Small intestine (tissue), 7 donors: ENCODE data around the gene NPL. TPM values are rescaled to one million over a fixed set of nuclear protein-coding genes. Genes with fewer than 3 reads are reported as not detected.

Source experiments
- DNase-seq, 2 donors: peaks; one replicate each; pipeline versions ENCODE4 v3.0.0 to v3.0.0-alpha.2; 2013
- FAIRE-seq: peaks from 2 replicates; lab custom pipeline; 2012; peaks lifted over from hg19 to GRCh38; lab: Jason Lieb, UNC
- H3K27ac ChIP-seq, 3 donors: one replicate each; pipeline ENCODE4 v1.5.1; 2013; ENCODE audit warnings: low read length in 2 of 3, mild to moderate bottlenecking in 2 of 3, control low read depth in 1 of 3, inconsistent platforms in 1 of 3, low read depth in 1 of 3, moderate library complexity in 1 of 3
- H3K27me3 ChIP-seq, 3 donors: one replicate each; pipeline ENCODE4 v1.6.1; 2013; ENCODE audit warnings: low read length in 3 of 3, inconsistent platforms in 1 of 3; ENCODE audit not compliant: control insufficient read depth in 3 of 3, insufficient read depth in 3 of 3
- H3K36me3 ChIP-seq, 3 donors: one replicate each; pipeline ENCODE4 v1.6.1; 2013; ENCODE audit warnings: low read length in 3 of 3, inconsistent platforms in 1 of 3, low read depth in 1 of 3, mild to moderate bottlenecking in 1 of 3, moderate library complexity in 1 of 3; ENCODE audit not compliant: control insufficient read depth in 3 of 3, insufficient read depth in 2 of 3
- H3K4me1 ChIP-seq, 3 donors: one replicate each; pipeline ENCODE4 v1.6.1; 2013; ENCODE audit warnings: low read length in 2 of 3, inconsistent platforms in 1 of 3, low read depth in 1 of 3, mild to moderate bottlenecking in 1 of 3, moderate library complexity in 1 of 3; ENCODE audit not compliant: control insufficient read depth in 3 of 3, insufficient read depth in 2 of 3
- H3K4me3 ChIP-seq, 3 donors: one replicate each; pipeline ENCODE4 v1.5.1; 2013; ENCODE audit warnings: low read length in 3 of 3, control low read depth in 1 of 3, inconsistent platforms in 1 of 3, low read depth in 1 of 3, mild to moderate bottlenecking in 1 of 3, moderate library complexity in 1 of 3
- H3K9me3 ChIP-seq, 2 donors: one replicate each; pipeline ENCODE4 v1.6.1; 2013; ENCODE audit warnings: low read depth in 1 of 2, low read length in 1 of 2; ENCODE audit not compliant: control insufficient read depth in 2 of 2, insufficient read depth in 1 of 2
- WGBS, 3 donors: extraction: QIAGEN DNeasy Blood & Tissue Kit; methylation state at CpG; one replicate each; pipeline ENCODE4 v1.1.7; 2013; 5-methylcytosine and 5-hydroxymethylcytosine counted together
- polyA plus RNA-seq, 4 donors: library from polyadenylated mRNA; stranded (reverse) in 3 of 4; unstranded in 1 of 4; fragments of 200-250 nt in 3 of 4; fragments of 120-200 nt in 1 of 4; gene quantifications; one replicate each; pipeline versions ENCODE4 v1.2.1 to v1.2.3, GENCODE V29; 2013
- donor health status: healthy with polysubstance abuse.
- donor health status: control.
- donor health status: control.
- donor health status: Bipolar disorder and iron deficiency.
- donor health status: healthy.

The NPL gene
- polyA plus RNA-seq, 4 donors, result 3.8 to 45.4 (median 4.9) TPM

GRCh38 chr1:182816863-182817262, 27.3 kb downstream of the NPL start:
- FAIRE-seq, result no peak
- Histone ChIP-seq H3K27ac (no peak overlapping the region), H3K4me1 (no peaks in the 10 kb centered on the region), H3K4me3 (no peak overlapping the region), H3K9me3 (no peaks in the 10 kb centered on the region), H3K27me3 (no peaks in the 10 kb centered on the region), H3K36me3 (peaks cover 0 to 8% (median 2%) of the 10 kb centered on the region in 3 donors)
- DNase-seq, result no peak
- 60 to 88% (median 77%) methylated on average over 2 of the region's 2 CpGs for WGBS, 3 donors

GRCh38 chr1:182817802-182818201, 28.2 kb downstream of the NPL start:
- DNase-seq, result no peak
- no peak for FAIRE-seq
- no peaks in the 10 kb centered on the region for H3K27me3 ChIP-seq
- no peaks in the 10 kb centered on the region for H3K4me1 ChIP-seq
- H3K9me3 ChIP-seq, result no peaks in the 10 kb centered on the region
- peaks cover 0 to 8% (median 2%) of the 10 kb centered on the region in 3 donors for H3K36me3 ChIP-seq
- H3K27ac ChIP-seq, result no peak overlapping the region
- no peak overlapping the region for H3K4me3 ChIP-seq
- WGBS, 3 donors, result 82 to 90% (median 87%) methylated on average over 3 of the region's 3 CpGs

GRCh38 chr1:182823220-182823619, 33.6 kb downstream of the NPL start:
- FAIRE-seq (no peak), DNase-seq (no peak)
- WGBS, 3 donors, result 62 to 74% (median 70%) methylated on average over 3 of the region's 3 CpGs
- Histone ChIP-seq H3K4me1 (no peaks in the 10 kb centered on the region), H3K9me3 (no peaks in the 10 kb centered on the region), H3K36me3 (peaks cover 0 to 3% (median 0%) of the 10 kb centered on the region in 3 donors), H3K27ac (no peak overlapping the region), H3K27me3 (no peaks in the 10 kb centered on the region), H3K4me3 (no peak overlapping the region)

GRCh38 chr1:182826892-182827291, 37.3 kb downstream of the NPL start:
- FAIRE-seq (no peak), DNase-seq (no peak)
- Histone ChIP-seq H3K4me1 (no peaks in the 10 kb centered on the region), H3K4me3 (no peak overlapping the region), H3K9me3 (no peaks in the 10 kb centered on the region), H3K27ac (no peak overlapping the region), H3K36me3 (no peaks in the 10 kb centered on the region), H3K27me3 (no peaks in the 10 kb centered on the region)
- WGBS, 3 donors, result 70 to 86% (median 70%) methylated on average over 2 of the region's 2 CpGs

- Histone ChIP-seq H3K36me3 (no peaks in the 10 kb centered on the region), H3K9me3 (no peaks in the 10 kb centered on the region), H3K4me3 (no peak overlapping the region), H3K27me3 (no peaks in the 10 kb centered on the region), H3K27ac (no peak overlapping the region), H3K4me1 (no peaks in the 10 kb centered on the region)
- WGBS, 3 donors, result 71 to 96% (median 86%) methylated on average over 5 of the region's 5 CpGs
- DNase-seq, result no peak
- no peak for FAIRE-seq
Measured at GRCh38 chr1:182829285-182829932, 39.8 kb downstream of the NPL start.

- Histone ChIP-seq H3K27me3 (no peaks in the 10 kb centered on the region), H3K9me3 (no peaks in the 10 kb centered on the region), H3K27ac (no peak overlapping the region), H3K36me3 (no peaks in the 10 kb centered on the region), H3K4me1 (no peaks in the 10 kb centered on the region), H3K4me3 (no peak overlapping the region)
- FAIRE-seq (no peak), DNase-seq (no peak)
Measured at GRCh38 chr1:182833271-182833670, 43.7 kb downstream of the NPL start.

GRCh38 chr1:182834326-182834725, 44.8 kb downstream of the NPL start:
- no peaks in the 10 kb centered on the region for H3K9me3 ChIP-seq
- H3K4me1 ChIP-seq, result peaks cover 0 to 3% (median 0%) of the 10 kb centered on the region in 3 donors
- H3K27me3 ChIP-seq, result no peaks in the 10 kb centered on the region
- no peaks in the 10 kb centered on the region for H3K36me3 ChIP-seq
- 92 to 96% (median 93%) methylated on average over 2 of the region's 2 CpGs for WGBS, 3 donors
- H3K4me3 ChIP-seq, result no peak overlapping the region
- DNase-seq (no peak), FAIRE-seq (no peak)
- no peak overlapping the region for H3K27ac ChIP-seq

- no peaks in the 10 kb centered on the region for H3K9me3 ChIP-seq
- no peak for FAIRE-seq
- no peaks in the 10 kb centered on the region for H3K36me3 ChIP-seq
- DNase-seq, result no peak
- 84 to 93% (median 92%) methylated on average over 10 of the region's 10 CpGs for WGBS, 3 donors
- peaks cover 0 to 3% (median 0%) of the 10 kb centered on the region in 3 donors for H3K4me1 ChIP-seq
- no peak overlapping the region for H3K4me3 ChIP-seq
- no peak overlapping the region for H3K27ac ChIP-seq
- no peaks in the 10 kb centered on the region for H3K27me3 ChIP-seq
Measured at GRCh38 chr1:182835806-182836205, 46.2 kb downstream of the NPL start.
